Trophoblast cell (in vitro differentiated cells and primary cell): Measurements from ENCODE around the gene FIZ1.
"Not testable (repeated sequence)": the region's sequence is repeated elsewhere in the genome, so short reads cannot be mapped to it uniquely, and the experiment has no call there.

ENCODE experiments used
- DNase-seq, 2 donors: peaks; one replicate each; pipeline ENCODE4 v3.0.0-alpha.2; 2016
- H2AFZ ChIP-seq: 2 replicates; pipeline ENCODE4 v1.6.1; 2013; ENCODE audit warnings: low read length, moderate library complexity, mild to moderate bottlenecking; ENCODE audit not compliant: insufficient read depth, poor library complexity
- H2AK5ac ChIP-seq: 2 replicates; pipeline ENCODE4 v1.6.1; 2013; ENCODE audit warnings: mild to moderate bottlenecking, low read length
- H2BK120ac ChIP-seq: 2 replicates; pipeline ENCODE4 v1.6.1; 2013; ENCODE audit warnings: low read length, mild to moderate bottlenecking, moderate library complexity; ENCODE audit not compliant: insufficient read depth, poor library complexity
- H2BK12ac ChIP-seq: 2 replicates; pipeline ENCODE4 v1.6.1; 2013; ENCODE audit warnings: mild to moderate bottlenecking, low read length, moderate library complexity
- H2BK5ac ChIP-seq: 2 replicates; pipeline ENCODE4 v1.6.1; 2013; ENCODE audit warnings: low read length, low read depth, moderate library complexity, mild to moderate bottlenecking; ENCODE audit not compliant: poor library complexity
- H3K14ac ChIP-seq: 2 replicates; pipeline ENCODE4 v1.6.1; 2013; ENCODE audit warnings: mild to moderate bottlenecking, low read length
- H3K18ac ChIP-seq: 2 replicates; pipeline ENCODE4 v1.6.1; 2013; ENCODE audit warnings: mild to moderate bottlenecking, low read length
- H3K23ac ChIP-seq: 2 replicates; pipeline ENCODE4 v1.6.1; 2013; ENCODE audit warnings: low read length
- H3K27ac ChIP-seq: 2 replicates; pipeline ENCODE4 v1.5.1; 2013; ENCODE audit warnings: low read depth, mild to moderate bottlenecking, inconsistent platforms, low read length, moderate library complexity
- H3K27me3 ChIP-seq: 2 replicates; pipeline ENCODE4 v1.6.1; 2013; ENCODE audit warnings: inconsistent platforms, mild to moderate bottlenecking, low read length, moderate library complexity; ENCODE audit not compliant: insufficient read depth
- H3K36me3 ChIP-seq, 2 experiments: 1 replicate in 1 of 2; 2 replicates in 1 of 2; pipeline ENCODE4 v1.6.1; 2013; ENCODE audit warnings: low read length in 2 of 2, mild to moderate bottlenecking in 2 of 2, moderate library complexity in 1 of 2; ENCODE audit not compliant: insufficient read depth in 2 of 2, control insufficient read depth in 1 of 2
- H3K4ac ChIP-seq: 2 replicates; pipeline ENCODE4 v1.6.1; 2013; ENCODE audit warnings: low read depth, mild to moderate bottlenecking, low read length, moderate library complexity
- H3K4me1 ChIP-seq, 2 experiments: 1 replicate in 1 of 2; 2 replicates in 1 of 2; pipeline ENCODE4 v1.6.1; 2013; ENCODE audit warnings: low read length in 2 of 2, mild to moderate bottlenecking in 2 of 2, moderate library complexity in 1 of 2; ENCODE audit not compliant: insufficient read depth in 2 of 2, control insufficient read depth in 1 of 2
- H3K4me2 ChIP-seq: 2 replicates; pipeline ENCODE4 v1.6.1; 2013; ENCODE audit warnings: inconsistent platforms, mild to moderate bottlenecking, low read length, moderate library complexity
- H3K4me3 ChIP-seq: 2 replicates; pipeline ENCODE4 v1.5.1; 2013; ENCODE audit warnings: mild to moderate bottlenecking, low read depth, low read length, inconsistent platforms
- H3K79me1 ChIP-seq: one replicate; pipeline ENCODE4 v1.6.1; 2013; ENCODE audit warnings: low read length
- H3K79me2 ChIP-seq: 2 replicates; pipeline ENCODE4 v1.6.1; 2013; ENCODE audit warnings: low read length, mild to moderate bottlenecking; ENCODE audit not compliant: control insufficient read depth, insufficient read depth, poor library complexity
- H3K9ac ChIP-seq: 2 replicates; pipeline ENCODE4 v1.6.1; 2013; ENCODE audit warnings: mild to moderate bottlenecking, low read length
- H3K9me3 ChIP-seq: 2 replicates; pipeline ENCODE4 v1.6.1; 2013; ENCODE audit warnings: low read depth, mild to moderate bottlenecking, control low read depth, inconsistent platforms, low read length; ENCODE audit not compliant: insufficient read depth
- H4K12ac ChIP-seq: 2 replicates; pipeline ENCODE4 v1.6.1; 2013; ENCODE audit warnings: low read depth, mild to moderate bottlenecking, low read length, moderate library complexity
- H4K8ac ChIP-seq: 2 replicates; pipeline ENCODE4 v1.6.1; 2013; ENCODE audit warnings: low read depth, mild to moderate bottlenecking, low read length, moderate library complexity
- H4K91ac ChIP-seq: one replicate; pipeline ENCODE4 v1.6.1; 2013; ENCODE audit warnings: low read depth, mild to moderate bottlenecking, low read length, moderate library complexity
- WGBS: extraction: QIAGEN DNeasy Blood & Tissue Kit; methylation state at CpG from one replicate; pipeline ENCODE4 v1.1.7; 2013; ENCODE audit warnings: missing lambda C conversion rate; ENCODE audit not compliant: insufficient read length, insufficient coverage; ENCODE audit errors: extremely low coverage; 5-methylcytosine and 5-hydroxymethylcytosine counted together

Gene FIZ1

DNA sequence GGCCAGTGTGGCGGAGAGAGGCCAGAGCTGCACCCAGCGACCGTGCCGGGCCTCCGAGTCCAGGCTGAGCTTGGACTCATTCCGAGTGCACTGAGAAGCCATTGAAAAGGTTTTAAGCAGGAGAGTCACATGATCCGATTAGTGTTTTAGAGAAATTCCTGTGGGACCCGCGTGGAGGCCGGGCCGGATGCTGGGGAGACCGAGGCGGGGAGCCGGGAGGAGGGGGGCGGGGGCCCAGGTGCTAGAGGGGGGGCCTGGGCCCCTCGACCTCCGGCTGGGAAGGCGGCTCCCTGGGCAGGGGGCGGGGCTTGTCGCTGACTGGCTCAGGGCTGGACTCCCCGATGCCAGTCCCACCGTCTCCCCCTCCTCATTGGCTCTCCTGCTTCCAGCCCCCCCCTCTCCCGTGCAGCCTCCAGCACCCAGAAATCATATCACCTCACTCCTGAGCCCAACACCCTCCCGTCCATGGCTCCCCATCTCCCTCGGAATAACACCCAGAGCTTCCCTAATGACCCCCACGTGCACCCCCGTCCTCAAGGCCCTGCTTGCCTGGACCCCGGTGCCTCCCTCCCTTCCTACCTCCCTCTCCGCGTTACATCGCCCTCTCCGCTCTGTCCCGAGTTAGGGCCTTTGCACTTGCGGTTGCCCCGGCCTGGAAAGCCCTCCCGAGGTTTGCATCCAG is 13.5 kb downstream of the FIZ1 start:
- peak overlapping the region; percentile 60 for H3K4me3 ChIP-seq
- no peak overlapping the region for H2AK5ac ChIP-seq
- H3K79me2 ChIP-seq: peaks cover 2% of the 10 kb centered on the region
- peak overlapping the region; percentile 68 for H3K4ac ChIP-seq
- H3K18ac ChIP-seq: peak overlapping the region; percentile 91
- peak overlapping the region; percentile 86 for H3K14ac ChIP-seq
- peak overlapping the region; percentile 81 for H2BK120ac ChIP-seq
- H3K9ac ChIP-seq: peak overlapping the region; percentile 81
- peak overlapping the region; percentile 97 for H4K8ac ChIP-seq
- H3K9me3 ChIP-seq: no peaks in the 10 kb centered on the region
- WGBS: no CpG with 5 or more reads among the region's 36 CpGs
- H2BK12ac ChIP-seq: peak overlapping the region; percentile 89
- H4K12ac ChIP-seq: peak overlapping the region; percentile 99
- H2AFZ ChIP-seq: peak overlapping the region; percentile 93
- H4K91ac ChIP-seq: peak overlapping the region; percentile 95
- peak overlapping the region; percentile 54 for H2BK5ac ChIP-seq
- H3K4me1 ChIP-seq: peaks cover 10 to 18% of the 10 kb centered on the region in 2 experiments
- H3K27ac ChIP-seq: peak overlapping the region; percentile 69
- H3K23ac ChIP-seq: no peak overlapping the region
- peak overlapping the region; percentile 65 for H3K4me2 ChIP-seq
- H3K79me1 ChIP-seq: peaks cover 15% of the 10 kb centered on the region
- no peaks in the 10 kb centered on the region for H3K27me3 ChIP-seq
- H3K36me3 ChIP-seq: no peaks in the 10 kb centered on the region
- no peak for DNase-seq

DNA sequence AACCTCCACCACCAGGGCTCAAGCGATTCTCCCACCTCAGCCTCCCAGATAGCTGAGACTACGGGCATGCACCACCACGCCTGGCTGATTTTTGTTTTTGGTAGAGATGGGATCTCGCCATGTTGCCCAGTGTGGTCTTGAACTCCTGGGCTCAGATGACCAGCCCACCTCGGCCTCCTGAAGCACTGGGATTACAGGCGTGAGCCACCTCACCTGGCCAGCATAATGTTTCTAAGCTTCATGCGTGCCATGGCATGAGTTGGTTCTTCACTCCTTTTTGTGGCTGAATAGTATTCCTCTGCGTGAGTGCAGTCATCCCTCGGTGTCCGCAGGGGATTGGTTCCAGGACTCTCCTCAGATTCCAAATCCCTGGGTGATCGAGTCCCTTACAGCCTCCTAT is 14.4 kb downstream of the FIZ1 start:
- peaks cover 22% of the 10 kb centered on the region for H3K79me1 ChIP-seq
- no peak overlapping the region for H2BK12ac ChIP-seq

DNA sequence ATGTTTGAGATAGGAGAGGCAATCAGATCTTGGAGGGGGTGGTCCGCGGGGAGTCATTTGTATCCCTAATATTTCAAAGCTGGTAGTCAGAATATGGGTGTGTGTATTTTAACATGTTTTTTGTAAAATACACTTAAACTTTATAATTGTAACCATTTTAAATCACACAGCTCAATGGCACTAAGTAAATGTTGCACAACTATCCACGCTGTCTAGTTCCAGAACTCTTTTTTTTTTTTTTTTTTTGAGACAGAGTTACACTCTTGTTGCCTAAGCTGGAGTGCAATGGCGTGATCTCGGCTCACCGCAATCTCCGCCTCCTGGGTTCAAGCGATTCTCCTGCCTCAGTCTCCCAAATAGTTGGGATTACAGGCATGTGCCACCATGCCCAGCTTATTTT is 15.4 kb downstream of the FIZ1 start:
- H3K23ac ChIP-seq, H3K4me3 ChIP-seq, H2BK5ac ChIP-seq, DNase-seq, H2AFZ ChIP-seq, H3K9me3 ChIP-seq, H3K14ac ChIP-seq, H3K4ac ChIP-seq, H3K18ac ChIP-seq, H4K91ac ChIP-seq, H4K8ac ChIP-seq, H2BK120ac ChIP-seq, H3K9ac ChIP-seq, H2BK12ac ChIP-seq, H3K27me3 ChIP-seq, H3K4me2 ChIP-seq, H4K12ac ChIP-seq, H3K36me3 ChIP-seq, H3K27ac ChIP-seq, H2AK5ac ChIP-seq: not testable (repeated sequence)
- H3K79me1 ChIP-seq: peaks cover 25% of the 10 kb centered on the region
- H3K4me1 ChIP-seq: peaks cover 10 to 20% of the 10 kb centered on the region in 2 experiments
- peaks cover 13% of the 10 kb centered on the region for H3K79me2 ChIP-seq
- no CpG with 5 or more reads among the region's 8 CpGs for WGBS

More for the DNA sequence above, 14.4 kb downstream of the FIZ1 start:
- no peak overlapping the region for H3K27ac ChIP-seq
- no peak overlapping the region for H3K4ac ChIP-seq
- peak overlapping the region; percentile 66 for H4K8ac ChIP-seq
- no peak overlapping the region for H2BK120ac ChIP-seq
- no peak overlapping the region for H2AFZ ChIP-seq
- WGBS: no CpG with 5 or more reads among the region's 11 CpGs
- peak overlapping the region; percentile 47 for H4K91ac ChIP-seq
- H3K4me1 ChIP-seq: peaks cover 10 to 18% of the 10 kb centered on the region in 2 experiments
- no peaks in the 10 kb centered on the region for H3K9me3 ChIP-seq
- peaks cover 9% of the 10 kb centered on the region for H3K79me2 ChIP-seq
- H3K18ac ChIP-seq: no peak overlapping the region
- no peaks in the 10 kb centered on the region for H3K27me3 ChIP-seq
- H2AK5ac ChIP-seq: no peak overlapping the region
- H3K9ac ChIP-seq: no peak overlapping the region
- H2BK5ac ChIP-seq: no peak overlapping the region
- H3K14ac ChIP-seq: no peak overlapping the region
- H3K4me3 ChIP-seq: no peak overlapping the region
- peak overlapping the region; percentile 16 for H4K12ac ChIP-seq
- no peak overlapping the region for H3K4me2 ChIP-seq
- no peaks in the 10 kb centered on the region for H3K36me3 ChIP-seq
- H3K23ac ChIP-seq: no peak overlapping the region
- no peak for DNase-seq

DNA sequence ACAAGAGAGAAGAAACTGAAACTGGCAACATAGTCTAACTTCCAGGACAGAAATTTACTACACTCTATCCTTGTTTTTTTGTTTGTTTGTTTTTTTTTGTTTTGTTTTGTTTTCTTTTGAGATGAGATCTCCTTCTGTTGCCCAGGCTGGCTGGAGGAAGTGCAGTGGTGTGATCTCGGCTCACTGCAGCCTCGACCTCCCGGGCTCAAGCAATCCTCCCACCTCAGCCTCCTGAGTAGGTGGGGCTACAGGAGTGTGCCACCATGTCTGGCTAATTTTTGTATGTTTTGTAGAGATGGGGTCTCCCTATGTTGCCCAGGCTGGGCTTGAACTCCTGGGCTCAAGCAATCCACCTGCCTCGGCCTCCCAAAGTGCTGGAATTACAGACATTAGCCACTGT is 17.0 kb downstream of the FIZ1 start:
- not testable (repeated sequence) for H2BK12ac ChIP-seq, H3K23ac ChIP-seq, H2BK120ac ChIP-seq, DNase-seq, H3K4me2 ChIP-seq, H3K9ac ChIP-seq, H4K91ac ChIP-seq, H3K18ac ChIP-seq, H3K4me3 ChIP-seq, H3K14ac ChIP-seq, H4K8ac ChIP-seq, H3K27me3 ChIP-seq, H2BK5ac ChIP-seq, H3K4ac ChIP-seq, H2AK5ac ChIP-seq, H4K12ac ChIP-seq, H3K27ac ChIP-seq, H3K9me3 ChIP-seq, H2AFZ ChIP-seq
- peaks cover 13% of the 10 kb centered on the region for H3K79me2 ChIP-seq
- peaks cover 10 to 20% of the 10 kb centered on the region in 2 experiments for H3K4me1 ChIP-seq
- WGBS: no CpG with 5 or more reads among the region's 4 CpGs
- H3K79me1 ChIP-seq: peaks cover 25% of the 10 kb centered on the region
- peaks cover 19 to 20% of the 10 kb centered on the region in 2 experiments for H3K36me3 ChIP-seq
